GM23338 (cell line): ENCODE data around the gene DAPK1. TPM values are rescaled to one million over a fixed set of nuclear protein-coding genes. Genes with fewer than 3 reads are reported as not detected.

Experiments used
- ATAC-seq: fragments of 200-7000 bp; cut with Tn5 transposase; 3 replicates; pipeline ENCODE4 v1.9.1; 2020
- DNase-seq: peaks from one replicate; pipeline ENCODE4 v3.0.0-alpha.2; 2015; ENCODE audit warnings: low spot score
- H2AFZ ChIP-seq: fragments of 200-600 bp; sonication (generic); 2 replicates; pipeline ENCODE4 v1.8.0; 2016; ENCODE audit warnings: antibody characterized with exemption, mild to moderate bottlenecking, moderate library complexity
- H3F3A ChIP-seq: fragments of 200-600 bp; sonication (generic); replicated peaks from 2 replicates; pipeline ENCODE4 v1.8.0; 2017; ENCODE audit warnings: antibody characterized with exemption, mixed run types, low read depth
- H3K27ac ChIP-seq: fragments of 200-600 bp; sonication (generic); 2 replicates; pipeline ENCODE4 v1.6.1; 2016; ENCODE audit warnings: low read depth
- H3K27me3 ChIP-seq: fragments of 200-600 bp; sonication (generic); 2 replicates; pipeline ENCODE4 v1.8.0; 2016; ENCODE audit warnings: mild to moderate bottlenecking, mixed run types, moderate library complexity; ENCODE audit not compliant: insufficient read depth
- H3K36me3 ChIP-seq: fragments of 200-600 bp; sonication (generic); 2 replicates; pipeline ENCODE4 v1.8.0; 2016; ENCODE audit warnings: mild to moderate bottlenecking; ENCODE audit not compliant: insufficient read depth
- H3K4me1 ChIP-seq: fragments of 200-600 bp; sonication (generic); 2 replicates; pipeline ENCODE4 v1.8.0; 2016; ENCODE audit warnings: mild to moderate bottlenecking, moderate library complexity; ENCODE audit not compliant: insufficient read depth
- H3K4me2 ChIP-seq: fragments of 200-600 bp; sonication (generic); 2 replicates; pipeline ENCODE4 v1.7.1; 2017; ENCODE audit warnings: mixed run types
- H3K4me3 ChIP-seq: fragments of 200-600 bp; sonication (generic); 2 replicates; pipeline ENCODE4 v1.6.1; 2016; ENCODE audit warnings: mixed run types
- H3K79me2 ChIP-seq: fragments of 200-600 bp; sonication (generic); replicated peaks from 2 replicates; pipeline ENCODE4 v1.8.0; 2017; ENCODE audit warnings: mild to moderate bottlenecking; ENCODE audit not compliant: insufficient read depth
- H3K9me2 ChIP-seq: fragments of 200-600 bp; sonication (generic); 2 replicates; pipeline ENCODE4 v1.8.0; 2017; ENCODE audit not compliant: insufficient read depth
- H4K20me1 ChIP-seq: fragments of 200-600 bp; sonication (generic); replicated peaks from 2 replicates; pipeline ENCODE4 v1.8.0; 2017; ENCODE audit warnings: mild to moderate bottlenecking; ENCODE audit not compliant: insufficient read depth
- H3K27ac Mint-ChIP-seq: 2 replicates; pipeline ENCODE4 v1.8.0; 2020; ENCODE audit warnings: inconsistent platforms, mild to moderate bottlenecking, moderate library complexity, mixed read lengths
- H3K27me3 Mint-ChIP-seq: 3 replicates; pipeline ENCODE4 v1.8.0; 2022; ENCODE audit warnings: low read depth, mild to moderate bottlenecking, moderate library complexity, mixed read lengths, inconsistent platforms; ENCODE audit not compliant: insufficient read depth, poor library complexity
- H3K36me3 Mint-ChIP-seq: 3 replicates; pipeline ENCODE4 v1.8.0; 2021; ENCODE audit warnings: low read depth, mild to moderate bottlenecking, inconsistent platforms, moderate library complexity, mixed read lengths
- H3K4me1 Mint-ChIP-seq: 3 replicates; pipeline ENCODE4 v1.8.0; 2020; ENCODE audit warnings: mild to moderate bottlenecking, inconsistent platforms, mixed read lengths
- H3K4me3 Mint-ChIP-seq: 3 replicates; pipeline ENCODE4 v1.8.0; 2021; ENCODE audit warnings: moderate library complexity, mild to moderate bottlenecking, inconsistent platforms, mixed read lengths
- H3K9me3 Mint-ChIP-seq: 3 replicates; pipeline ENCODE4 v1.8.0; 2020; ENCODE audit warnings: moderate library complexity, mild to moderate bottlenecking, inconsistent platforms, mixed read lengths
- CREB1 ChIP-seq: fragments of 250-450 bp; sonication (Bioruptor Pico); IDR thresholded peaks from 2 replicates; pipeline ENCODE4 v1.5.0; 2020; ENCODE audit warnings: low read depth, mild to moderate bottlenecking, moderate library complexity
- CTCF ChIP-seq, 2 experiments: fragments of 200-600 bp in 1 of 2; sonication (generic) in 1 of 2; conservative IDR thresholded peaks; 2 replicates each; pipeline versions ENCODE4 v1.5.1 to v1.6.1; 2016 to 2017; ENCODE audit warnings: antibody characterized with exemption in 2 of 2, low read depth in 2 of 2, mild to moderate bottlenecking in 2 of 2, moderate library complexity in 1 of 2
- EZH2 ChIP-seq: fragments of 200-600 bp; sonication (generic); IDR thresholded peaks from one replicate; pipeline ENCODE4 v1.8.0; 2017; ENCODE audit warnings: antibody characterized with exemption, mild to moderate bottlenecking, low read depth; ENCODE audit not compliant: unreplicated experiment
- EZH2phosphoT487 ChIP-seq: fragments of 200-600 bp; sonication (generic); IDR thresholded peaks from one replicate; pipeline ENCODE4 v1.8.1; 2018; ENCODE audit warnings: antibody characterized with exemption; ENCODE audit not compliant: unreplicated experiment
- JUNB ChIP-seq: IDR thresholded peaks from one replicate; pipeline ENCODE4 v1.6.1; 2016; ENCODE audit warnings: antibody characterized with exemption; ENCODE audit not compliant: unreplicated experiment
- NANOG ChIP-seq: IDR thresholded peaks from 2 replicates; pipeline ENCODE4 v1.6.1; 2016; ENCODE audit warnings: antibody characterized with exemption, borderline replicate concordance
- POLR2AphosphoS5 ChIP-seq: IDR thresholded peaks from 2 replicates; pipeline ENCODE4 v1.6.1; 2016; ENCODE audit warnings: antibody characterized with exemption, low read depth
- REST ChIP-seq: IDR thresholded peaks from one replicate; pipeline ENCODE4 v1.6.1; 2018; ENCODE audit warnings: antibody characterized with exemption; ENCODE audit not compliant: unreplicated experiment
- STAT1 ChIP-seq: IDR thresholded peaks from one replicate; pipeline ENCODE4 v1.6.1; 2016; ENCODE audit warnings: antibody characterized with exemption; ENCODE audit not compliant: unreplicated experiment
- ZNF114 ChIP-seq: fragments of 250-450 bp; sonication (Bioruptor Pico); IDR thresholded peaks from 2 replicates; pipeline ENCODE4 v1.5.0; 2020; ENCODE audit warnings: mild to moderate bottlenecking, moderate library complexity
- ZNF331 ChIP-seq: fragments of 250-450 bp; sonication (Bioruptor Pico); IDR thresholded peaks from 2 replicates; pipeline ENCODE4 v1.5.0; 2020; ENCODE audit warnings: low read depth, mild to moderate bottlenecking, moderate library complexity
- ZNF462 ChIP-seq: fragments of 250-450 bp; sonication (Bioruptor Pico); IDR thresholded peaks from 2 replicates; pipeline ENCODE4 v1.5.0; 2020; ENCODE audit warnings: mild to moderate bottlenecking, moderate library complexity
- polyA plus RNA-seq: library from polyadenylated mRNA; unstranded; fragments of >200 nt; fragmentation: Nextera tagmentation; extraction: Ambion mirVana; gene quantifications from 2 replicates; pipeline ENCODE4 v1.2.1, GENCODE V29; 2016
- total RNA-seq: library from RNA; depleted of rRNA; stranded (reverse); fragments of >200 nt; shearing (Covaris generic); gene quantifications from 2 replicates; pipeline ENCODE4 v1.2.3, GENCODE V29; 2014
- TF ChIP-seq, protein P1 (sequence below): IDR thresholded peaks from 2 replicates; pipeline ENCODE4 v1.6.1; 2016; ENCODE audit warnings: antibody characterized with exemption

DAPK1 gene
- total and polyA plus RNA-seq, 2 experiments from 2014 or later = 37.0 to 134 TPM

GRCh38 chr9:87714819-87715218 lies 217.2 kb downstream of the DAPK1 start:
- Histone ChIP-seq H3K36me3 (no peaks in the 10 kb centered on the region; the same call in 1 of the 2 replicates), H4K20me1 (no peaks in the 10 kb centered on the region; the same call in 1 of the 2 replicates), H3K27ac (no peak overlapping the region), H3K4me1 (no peaks in the 10 kb centered on the region), H3K27me3 (no peaks in the 10 kb centered on the region), H3K4me3 (no peak overlapping the region), H3K4me2 (no peak overlapping the region), H3K79me2 (no peaks in the 10 kb centered on the region), H2AFZ (no peak overlapping the region), H3F3A (peaks cover 4% of the 10 kb centered on the region; the same call in 1 of the 2 replicates), H3K9me2 (no peaks in the 10 kb centered on the region)
- H3K36me3 Mint-ChIP-seq = no peaks in the 10 kb centered on the region
- no peak for TF ChIP-seq STAT1
- no peak for TF ChIP-seq JUNB
- TF ChIP-seq CREB1 = no peak
- no peak for TF ChIP-seq ZNF114 (CRISPR knock-in tag)
- no peak for TF ChIP-seq POLR2AphosphoS5
- no peak for TF ChIP-seq ZNF462 (CRISPR knock-in tag)
- no peak for TF ChIP-seq EZH2phosphoT487
- TF ChIP-seq CTCF (conservative IDR thresholded peaks at IDR 0.05; ENCODE audit: low read depth in 2 of 2) = no peak
- TF ChIP-seq ZNF331 = no peak
- TF ChIP-seq, protein P1, sequence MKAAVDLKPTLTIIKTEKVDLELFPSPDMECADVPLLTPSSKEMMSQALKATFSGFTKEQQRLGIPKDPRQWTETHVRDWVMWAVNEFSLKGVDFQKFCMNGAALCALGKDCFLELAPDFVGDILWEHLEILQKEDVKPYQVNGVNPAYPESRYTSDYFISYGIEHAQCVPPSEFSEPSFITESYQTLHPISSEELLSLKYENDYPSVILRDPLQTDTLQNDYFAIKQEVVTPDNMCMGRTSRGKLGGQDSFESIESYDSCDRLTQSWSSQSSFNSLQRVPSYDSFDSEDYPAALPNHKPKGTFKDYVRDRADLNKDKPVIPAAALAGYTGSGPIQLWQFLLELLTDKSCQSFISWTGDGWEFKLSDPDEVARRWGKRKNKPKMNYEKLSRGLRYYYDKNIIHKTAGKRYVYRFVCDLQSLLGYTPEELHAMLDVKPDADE = no peak
- TF ChIP-seq NANOG = no peak
- TF ChIP-seq EZH2 = no peak
- TF ChIP-seq REST = no peak
- peaks cover 11% of the 10 kb centered on the region for H3K27me3 Mint-ChIP-seq
- no peak for ATAC-seq
- H3K9me3 Mint-ChIP-seq = no peaks in the 10 kb centered on the region
- no peaks in the 10 kb centered on the region for H3K4me1 Mint-ChIP-seq
- H3K4me3 Mint-ChIP-seq = no peak overlapping the region
- no peak for DNase-seq
- H3K27ac Mint-ChIP-seq = no peak overlapping the region
